Activated CD8-positive, alpha-beta memory T cell treated with anti-CD3 and anti-CD28 coated beads for 1 hour (primary cell): ENCODE data around the gene GALNT9.

Source experiments
- DNase-seq, 2 donors: peaks; one replicate each; pipeline ENCODE4 v3.0.0-alpha.2; 2020; ENCODE audit warnings: low read depth in 1 of 2; ENCODE audit errors: extremely low read depth in 1 of 2

The GALNT9 gene

GRCh38 chr12:132162508-132163031, 166.8 kb downstream of the GALNT9 start:
- DNase-seq = no peak

GRCh38 chr12:132161796-132162507, 167.4 kb downstream of the GALNT9 start:
- no peak for DNase-seq

GRCh38 chr12:132161036-132161781, 168.2 kb downstream of the GALNT9 start:
- no peak for DNase-seq

- DNase-seq = no peak
These were observed 168.8 kb downstream of the GALNT9 start for GRCh38 chr12:132160601-132161035.

GRCh38 chr12:132160016-132160415, 169.4 kb downstream of the GALNT9 start:
- no peak for DNase-seq

GRCh38 chr12:132159555-132160003, 169.8 kb downstream of the GALNT9 start:
- DNase-seq = no peak

GRCh38 chr12:132158677-132159554, 170.5 kb downstream of the GALNT9 start:
- DNase-seq = no peak

GRCh38 chr12:132157733-132158409, 171.5 kb downstream of the GALNT9 start:
- no peak for DNase-seq

GRCh38 chr12:132156573-132157325, 172.6 kb downstream of the GALNT9 start:
- no peak for DNase-seq

- no peak for DNase-seq
These were observed 173.4 kb downstream of the GALNT9 start for GRCh38 chr12:132155771-132156572.

- DNase-seq = no peak
These were observed 174.2 kb downstream of the GALNT9 start for GRCh38 chr12:132154941-132155770.

GRCh38 chr12:132154341-132154761, 175.0 kb downstream of the GALNT9 start:
- DNase-seq = no peak

- DNase-seq = peak; percentile 33 to 51
These were observed 175.7 kb downstream of the GALNT9 start for GRCh38 chr12:132153501-132154340.

GRCh38 chr12:132152953-132153352, 176.4 kb downstream of the GALNT9 start:
- no peak for DNase-seq

- no peak for DNase-seq
These were observed 177.0 kb downstream of the GALNT9 start for GRCh38 chr12:132152411-132152821.

GRCh38 chr12:132151766-132152410, 177.5 kb downstream of the GALNT9 start:
- DNase-seq = no peak
